MM.1S (cell line): ENCODE data around the gene SQSTM1.
"Not testable (repeated sequence)": the region's sequence is repeated elsewhere in the genome, so short reads cannot be mapped to it uniquely, and the experiment has no call there.

Experiments used
- DNase-seq: peaks from one replicate; pipeline ENCODE4 v3.0.0-alpha.2; 2015
- H2AFZ ChIP-seq: fragments of 300-600 bp; sonication (generic); 2 replicates; pipeline ENCODE4 v1.6.0; 2016; ENCODE audit warnings: antibody characterized with exemption, low read length
- H3F3A ChIP-seq: fragments of 300-600 bp; sonication (generic); 2 replicates; pipeline ENCODE4 v1.6.1; 2016; ENCODE audit warnings: mild to moderate bottlenecking, antibody characterized with exemption, low read length, moderate library complexity, mixed read lengths; ENCODE audit not compliant: insufficient read depth
- H3K27ac ChIP-seq: fragments of 300-600 bp; sonication (generic); 2 replicates; pipeline ENCODE4 v1.5.1; 2016; ENCODE audit warnings: mild to moderate bottlenecking, low read length
- H3K27me3 ChIP-seq: fragments of 300-600 bp; sonication (generic); replicated peaks from 2 replicates; pipeline ENCODE4 v1.6.0; 2016; ENCODE audit warnings: low read length; ENCODE audit not compliant: insufficient read depth
- H3K36me3 ChIP-seq: fragments of 300-600 bp; sonication (generic); replicated peaks from 2 replicates; pipeline ENCODE4 v1.6.1; 2016; ENCODE audit warnings: mild to moderate bottlenecking, low read length, mixed read lengths; ENCODE audit not compliant: insufficient read depth
- H3K4me1 ChIP-seq: fragments of 300-600 bp; sonication (generic); 2 replicates; pipeline ENCODE4 v1.6.1; 2016; ENCODE audit warnings: low read length, mixed read lengths
- H3K4me2 ChIP-seq: fragments of 300-600 bp; sonication (generic); 2 replicates; pipeline ENCODE4 v1.6.0; 2016; ENCODE audit warnings: low read depth, low read length
- H3K4me3 ChIP-seq: fragments of 300-600 bp; sonication (generic); 2 replicates; pipeline ENCODE4 v1.5.1; 2016; ENCODE audit warnings: low read length, mixed read lengths
- H3K79me2 ChIP-seq: fragments of 300-600 bp; sonication (generic); 2 replicates; pipeline ENCODE4 v1.6.1; 2016; ENCODE audit warnings: mixed run types, low read length, mixed read lengths
- H3K9ac ChIP-seq: fragments of 300-600 bp; sonication (generic); 2 replicates; pipeline ENCODE4 v1.6.1; 2016; ENCODE audit warnings: low read length, mixed read lengths
- H3K9me2 ChIP-seq: fragments of 300-600 bp; sonication (generic); replicated peaks from 2 replicates; pipeline ENCODE4 v1.6.1; 2016; ENCODE audit warnings: mild to moderate bottlenecking, low read length, mixed read lengths; ENCODE audit not compliant: insufficient read depth
- H3K9me3 ChIP-seq: fragments of 300-600 bp; sonication (generic); replicated peaks from 2 replicates; pipeline ENCODE4 v1.6.1; 2016; ENCODE audit warnings: mild to moderate bottlenecking, low read length, mixed read lengths; ENCODE audit not compliant: insufficient read depth
- H4K20me1 ChIP-seq: fragments of 300-600 bp; sonication (generic); 2 replicates; pipeline ENCODE4 v1.6.1; 2016; ENCODE audit warnings: mild to moderate bottlenecking, low read length, moderate library complexity, mixed read lengths; ENCODE audit not compliant: insufficient read depth
- CTCF ChIP-seq: fragments of 300-600 bp; sonication (generic); IDR thresholded peaks from 2 replicates; pipeline ENCODE4 v1.5.1; 2016; ENCODE audit warnings: antibody characterized with exemption, low read length, mixed read lengths
- EZH2 ChIP-seq: fragments of 300-600 bp; sonication (generic); optimal IDR thresholded peaks from 2 replicates; pipeline ENCODE3; 2017; ENCODE audit warnings: low read depth, mild to moderate bottlenecking, antibody characterized with exemption, low read length, mixed read lengths
- EZH2phosphoT487 ChIP-seq: fragments of 300-600 bp; sonication (generic); IDR thresholded peaks from 2 replicates; pipeline ENCODE4 v1.6.1; 2018; ENCODE audit warnings: antibody characterized with exemption, low read length

Gene SQSTM1

DNA sequence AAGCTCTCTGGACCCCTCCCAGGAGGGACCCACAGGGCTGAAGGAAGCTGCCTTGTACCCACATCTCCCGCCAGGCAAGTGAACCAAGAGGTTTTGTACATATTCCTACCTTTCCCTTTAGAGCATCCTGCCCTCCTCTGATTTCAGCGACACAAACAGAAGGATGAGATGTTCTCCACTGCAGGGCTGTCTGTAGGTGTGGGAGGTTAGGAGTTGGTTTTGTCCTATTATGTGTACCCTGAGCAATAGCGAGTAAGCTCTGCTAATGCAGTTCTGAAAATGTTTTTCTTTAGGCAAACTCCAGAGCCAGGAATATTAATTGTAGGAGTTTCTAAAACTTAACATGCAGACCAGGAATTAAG, 13.0 kb downstream of the SQSTM1 start:
- no peaks in the 10 kb centered on the region for H4K20me1 ChIP-seq

GRCh38 chr5:179834120-179834519, 13.4 kb downstream of the SQSTM1 start:
- Histone ChIP-seq H3K27ac (no peak overlapping the region), H2AFZ (no peak overlapping the region), H3K4me2 (no peak overlapping the region), H3F3A (peaks cover 48% of the 10 kb centered on the region), H3K79me2 (peaks cover 28% of the 10 kb centered on the region), H3K36me3 (peaks cover 32% of the 10 kb centered on the region), H4K20me1 (no peaks in the 10 kb centered on the region), H3K9me2 (no peaks in the 10 kb centered on the region), H3K4me3 (no peak overlapping the region), H3K4me1 (no peaks in the 10 kb centered on the region), H3K9ac (no peak overlapping the region), H3K9me3 (no peaks in the 10 kb centered on the region), H3K27me3 (no peaks in the 10 kb centered on the region)
- no peak for TF ChIP-seq EZH2
- TF ChIP-seq EZH2phosphoT487: no peak
- no peak for TF ChIP-seq CTCF
- DNase-seq: no peak

More for the DNA sequence above, 13.0 kb downstream of the SQSTM1 start:
- Histone ChIP-seq H3K4me3 (no peak overlapping the region), H3K9ac (no peak overlapping the region), H2AFZ (no peak overlapping the region), H3F3A (peaks cover 51% of the 10 kb centered on the region), H3K27me3 (no peaks in the 10 kb centered on the region), H3K9me2 (no peaks in the 10 kb centered on the region), H3K79me2 (peaks cover 33% of the 10 kb centered on the region), H3K4me2 (no peak overlapping the region), H3K4me1 (no peaks in the 10 kb centered on the region), H3K36me3 (peaks cover 37% of the 10 kb centered on the region), H3K9me3 (no peaks in the 10 kb centered on the region), H3K27ac (no peak overlapping the region)
- TF ChIP-seq EZH2phosphoT487 (no peak), CTCF (no peak), EZH2 (no peak)
- no peak for DNase-seq

DNA sequence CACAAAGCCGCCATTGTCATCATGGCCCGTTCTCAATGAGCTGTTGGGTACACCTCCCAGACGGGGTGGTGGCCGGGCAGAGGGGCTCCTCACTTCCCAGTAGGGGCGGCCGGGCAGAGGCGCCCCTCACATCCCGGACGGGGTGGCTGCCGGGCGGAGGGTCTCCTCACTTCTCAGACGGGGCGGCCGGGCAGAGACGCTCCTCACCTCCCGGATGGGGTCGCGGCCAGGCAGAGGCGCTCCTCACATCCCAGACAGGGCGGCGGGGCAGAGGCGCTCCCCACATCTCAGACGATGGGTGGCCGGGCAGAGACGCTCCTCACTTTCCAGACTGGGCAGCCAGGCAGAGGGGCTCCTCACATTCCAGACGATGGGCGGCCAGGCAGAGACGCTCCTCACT, 14.2 kb downstream of the SQSTM1 start:
- not testable (repeated sequence) for H4K20me1 ChIP-seq

GRCh38 chr5:179836225-179837019, 15.7 kb downstream of the SQSTM1 start:
- Histone ChIP-seq H3K79me2 (peaks cover 18% of the 10 kb centered on the region), H2AFZ (no peak overlapping the region), H3K27ac (no peak overlapping the region), H4K20me1 (no peaks in the 10 kb centered on the region), H3K36me3 (peaks cover 26% of the 10 kb centered on the region), H3K4me1 (no peaks in the 10 kb centered on the region), H3K4me2 (no peak overlapping the region), H3K27me3 (no peaks in the 10 kb centered on the region), H3K4me3 (no peak overlapping the region), H3K9me3 (no peaks in the 10 kb centered on the region), H3K9me2 (no peaks in the 10 kb centered on the region), H3F3A (peaks cover 49% of the 10 kb centered on the region), H3K9ac (no peak overlapping the region)
- DNase-seq: peak; percentile 26
- TF ChIP-seq EZH2 (no peak), CTCF (no peak), EZH2phosphoT487 (no peak)

More for the DNA sequence above, 14.2 kb downstream of the SQSTM1 start:
- not testable (repeated sequence) for H3K9me3 ChIP-seq, H2AFZ ChIP-seq, H3K4me1 ChIP-seq, H3K9ac ChIP-seq, H3K27ac ChIP-seq, DNase-seq, H3K9me2 ChIP-seq, H3K27me3 ChIP-seq, H3K4me2 ChIP-seq, H3K4me3 ChIP-seq
- peaks cover 24% of the 10 kb centered on the region for H3K79me2 ChIP-seq
- H3F3A ChIP-seq: peaks cover 50% of the 10 kb centered on the region
- peaks cover 27% of the 10 kb centered on the region for H3K36me3 ChIP-seq
